Stomach (tissue), 9 donors: ENCODE data around the gene DPYD. TPM values are rescaled to one million over a fixed set of nuclear protein-coding genes. Genes with fewer than 3 reads are reported as not detected.
A peak's percentile ranks its signal among the peaks of the same experiment; 100 is the strongest.

Experiments
- DNase-seq, 2 donors: peaks; one replicate each; pipeline versions ENCODE4 v3.0.0 to v3.0.0-alpha.2; 2013 to 2019
- H3K27ac ChIP-seq, 5 donors: fragments of 200-600 bp in 4 of 5; sonication (generic) in 4 of 5; one replicate each; pipeline ENCODE4 v1.5.1; 2013 to 2019; ENCODE audit warnings: mild to moderate bottlenecking in 1 of 5, moderate library complexity in 1 of 5
- H3K27me3 ChIP-seq, 3 donors: fragments of 200-600 bp; sonication (generic); one replicate each; pipeline ENCODE4 v1.5.1; 2017 to 2019; ENCODE audit warnings: mixed run types in 1 of 3
- H3K36me3 ChIP-seq, 4 donors: fragments of 200-600 bp; sonication (generic); 1 replicate in 3 of 4; 2 replicates in 1 of 4; pipeline ENCODE4 v1.5.1; 2016 to 2019
- H3K4me1 ChIP-seq, 4 donors: fragments of 200-600 bp; sonication (generic); one replicate each; pipeline ENCODE4 v1.5.1; 2016 to 2019
- H3K4me3 ChIP-seq, 4 donors: fragments of 200-600 bp; sonication (generic) in 3 of 4; one replicate each; pipeline ENCODE4 v1.5.1; 2016 to 2019; ENCODE audit warnings: mild to moderate bottlenecking in 1 of 4
- H3K9me3 ChIP-seq, 4 donors: fragments of 200-600 bp; sonication (generic); one replicate each; pipeline ENCODE4 v1.5.1; 2016 to 2019
- CTCF ChIP-seq, 7 experiments: fragments of 450-650 bp in 4 of 7; fragments of 200-600 bp in 3 of 7; sonication (generic) in 3 of 7; IDR thresholded peaks; one replicate each; pipeline ENCODE4 v1.5.1; 2016 to 2019; ENCODE audit warnings: antibody characterized with exemption in 7 of 7, control low read depth in 2 of 7, mild to moderate bottlenecking in 1 of 7
- EP300 ChIP-seq: sonication (generic); formaldehyde crosslinking; IDR thresholded peaks from one replicate; pipeline ENCODE4 v1.6.1; 2017; ENCODE audit warnings: antibody characterized with exemption
- POLR2A ChIP-seq, 4 donors: fragments of 450-650 bp; IDR thresholded peaks; one replicate each; pipeline ENCODE4 v1.6.1; 2016; ENCODE audit warnings: antibody characterized with exemption in 4 of 4, control low read depth in 2 of 4, mild to moderate bottlenecking in 1 of 4, moderate library complexity in 1 of 4
- POLR2AphosphoS5 ChIP-seq, 3 donors: sonication (generic); formaldehyde crosslinking; IDR thresholded peaks; one replicate each; pipeline ENCODE4 v1.6.1; 2016; ENCODE audit warnings: antibody characterized with exemption in 3 of 3
- WGBS, 5 donors: extraction: QIAGEN DNeasy Blood & Tissue Kit in 3 of 5; methylation state at CpG; one replicate each; pipeline versions ENCODE4 v1.1.5 to v1.1.7; 2013 to 2018; 5-methylcytosine and 5-hydroxymethylcytosine counted together
- intact Hi-C: fragments of 100-400 bp; cut with DNase I; formaldehyde crosslinking; loops from one replicate; pipeline ENCODE4 v1.15.1; 2023; ENCODE audit warnings: low total_unique reads
- polyA plus RNA-seq, 3 donors: library from polyadenylated mRNA; stranded (reverse); fragments of 200-250 nt; gene quantifications; one replicate each; pipeline ENCODE4 v1.2.3, GENCODE V29; 2013
- total RNA-seq, 5 donors: library from RNA; depleted of rRNA; stranded (reverse); fragments of >200 nt; gene quantifications; one replicate each; pipeline versions ENCODE4 v1.1.0 to v1.2.3, GENCODE V29; 2014 to 2016
- donor health status: healthy with polysubstance abuse.
- donor health status: Bipolar disorder and iron deficiency.
- donor health status: healthy.

Gene DPYD
- total and polyA plus RNA-seq, 8 donors, result 7.5 to 58.2 (median 18.2) TPM

GRCh38 chr1:97190326-97190725 is 730.5 kb downstream of the DPYD start:
- Histone ChIP-seq H3K36me3 (peaks cover 0 to 14% (median 3%) of the 10 kb centered on the region in 4 donors), H3K4me3 (no peak overlapping the region), H3K27ac (no peak overlapping the region), H3K4me1 (peaks cover 0 to 5% (median 0%) of the 10 kb centered on the region in 4 donors), H3K9me3 (no peaks in the 10 kb centered on the region), H3K27me3 (no peaks in the 10 kb centered on the region)
- no peak for DNase-seq
- no peak for TF ChIP-seq CTCF (IDR thresholded peaks at IDR 0.05)
- TF ChIP-seq POLR2A (IDR thresholded peaks at IDR 0.05), result no peak
- intact Hi-C loops, result no loop called here

GRCh38 chr1:97186381-97186780 is 734.5 kb downstream of the DPYD start:
- no peaks in the 10 kb centered on the region for H3K9me3 ChIP-seq
- TF ChIP-seq POLR2AphosphoS5 (IDR thresholded peaks at IDR 0.05) (no peak), EP300 (no peak), CTCF (IDR thresholded peaks at IDR 0.05) (no peak), POLR2A (IDR thresholded peaks at IDR 0.05) (no peak)
- H3K27me3 ChIP-seq, result no peaks in the 10 kb centered on the region
- no peak overlapping the region for H3K4me3 ChIP-seq
- WGBS, 5 donors, result 83 to 90% (median 87%) methylated on average over 6 of the region's 6 CpGs
- intact Hi-C loops, result no loop called here
- H3K27ac ChIP-seq, result no peak overlapping the region
- H3K4me1 ChIP-seq, result no peaks in the 10 kb centered on the region
- no peaks in the 10 kb centered on the region for H3K36me3 ChIP-seq
- no peak for DNase-seq

GRCh38 chr1:97174039-97174704 is 746.7 kb downstream of the DPYD start:
- TF ChIP-seq CTCF (IDR thresholded peaks at IDR 0.05) (no peak), POLR2AphosphoS5 (IDR thresholded peaks at IDR 0.05) (no peak), POLR2A (IDR thresholded peaks at IDR 0.05) (no peak), EP300 (no peak)
- intact Hi-C loops, result no loop called here
- Histone ChIP-seq H3K4me3 (no peak overlapping the region), H3K9me3 (no peaks in the 10 kb centered on the region), H3K27me3 (no peaks in the 10 kb centered on the region), H3K36me3 (no peaks in the 10 kb centered on the region), H3K4me1 (no peaks in the 10 kb centered on the region), H3K27ac (no peak overlapping the region)
- WGBS, 5 donors, result 65 to 69% (median 68%) methylated on average over 4 of the region's 4 CpGs
- no peak for DNase-seq

- Histone ChIP-seq H3K27me3 (no peaks in the 10 kb centered on the region), H3K27ac (no peak overlapping the region), H3K4me3 (no peak overlapping the region), H3K4me1 (no peaks in the 10 kb centered on the region), H3K9me3 (peaks cover 0 to 3% (median under 1%) of the 10 kb centered on the region in 4 donors), H3K36me3 (no peaks in the 10 kb centered on the region)
- TF ChIP-seq CTCF (IDR thresholded peaks at IDR 0.05) (no peak), POLR2AphosphoS5 (IDR thresholded peaks at IDR 0.05) (no peak), EP300 (no peak), POLR2A (IDR thresholded peaks at IDR 0.05) (no peak)
- 62 to 81% (median 72%) methylated on average over 2 of the region's 2 CpGs for WGBS, 5 donors
- DNase-seq, result peak in 1 of 2 donors; percentile 32
- intact Hi-C loops, result no loop called here
Measured at GRCh38 chr1:97170300-97170699, 750.5 kb downstream of the DPYD start.
